OCI-LY3 (cell line): Measurements from ENCODE around the gene ZMYM4.

Experiments used
- CTCF ChIP-seq: fragments of 200-600, 300-600 bp; sonication (generic); IDR thresholded peaks from 2 replicates; pipeline ENCODE4 v1.5.1; 2014; ENCODE audit warnings: antibody characterized with exemption, low read length, low read depth
- EZH2phosphoT487 ChIP-seq: fragments of 200-600 bp; shearing (Covaris generic); IDR thresholded peaks from 2 replicates; pipeline ENCODE4 v1.6.1; 2018; ENCODE audit warnings: antibody characterized with exemption, mixed run types, low read depth

- TF ChIP-seq CTCF (no peak), EZH2phosphoT487 (no peak)
Observed at GRCh38 chr1:35279555-35279904, 11.0 kb downstream of the ZMYM4 start.
